Measurements from ENCODE around the gene TRIM65. TPM values are rescaled to one million over a fixed set of nuclear protein-coding genes. Genes with fewer than 3 reads are reported as not detected.

Gene TRIM65
- total RNA-seq, 4 donors from 2014 or later, result 13.3 to 36.4 (median 27.4) TPM

GRCh38 chr17:75925103-75925502 lies 28.4 kb upstream of the TRIM65 start:
- TF ChIP-seq CTCF (IDR thresholded peaks at IDR 0.05), result no peak
- TF ChIP-seq EP300 (IDR thresholded peaks at IDR 0.05), result no peak
- TF ChIP-seq POLR2A (IDR thresholded peaks at IDR 0.05; ENCODE audit: low read depth), result no peak
- H3K9me3 ChIP-seq, result no peaks in the 10 kb centered on the region
- DNase-seq (ENCODE audit: extremely low spot score), result no peak
- no peaks in the 10 kb centered on the region for H3K4me1 ChIP-seq
- 100% methylated on average over 1 of the region's 11 CpGs for WGBS
- peaks cover 10 to 75% (median 31%) of the 10 kb centered on the region in 4 donors for H3K36me3 ChIP-seq
- H3K27me3 ChIP-seq, result no peaks in the 10 kb centered on the region
- intact Hi-C loops (cut with DNase I), result no loop called here
- H3K27ac ChIP-seq (replicated peaks in 1 of 4), result no peak overlapping the region
- H3K4me3 ChIP-seq, result no peak overlapping the region

GRCh38 chr17:75922963-75923874 lies 26.5 kb upstream of the TRIM65 start:
- H3K36me3 ChIP-seq, result peaks cover 10 to 82% (median 35%) of the 10 kb centered on the region in 4 donors
- TF ChIP-seq EP300 (IDR thresholded peaks at IDR 0.05) (no peak), CTCF (IDR thresholded peaks at IDR 0.05) (no peak), POLR2A (IDR thresholded peaks at IDR 0.05; ENCODE audit: low read depth) (no peak), POLR2AphosphoS5 (IDR thresholded peaks at IDR 0.05) (no peak)
- no peak for DNase-seq (ENCODE audit: extremely low spot score)
- no peaks in the 10 kb centered on the region for H3K4me1 ChIP-seq
- H3K9me3 ChIP-seq, result no peaks in the 10 kb centered on the region
- H3K27ac ChIP-seq (replicated peaks in 1 of 4), result no peak overlapping the region
- no peaks in the 10 kb centered on the region for H3K27me3 ChIP-seq
- intact Hi-C loops (cut with DNase I), result no loop called here
- no peak overlapping the region for H3K4me3 ChIP-seq
- WGBS, result 95% methylated on average over 7 of the region's 19 CpGs

- 92% methylated on average over 17 of the region's 18 CpGs for WGBS
- TF ChIP-seq CTCF (IDR thresholded peaks at IDR 0.05), result no peak
- no peak for TF ChIP-seq POLR2AphosphoS5 (IDR thresholded peaks at IDR 0.05)
- TF ChIP-seq EP300 (IDR thresholded peaks at IDR 0.05), result no peak
- TF ChIP-seq POLR2A (IDR thresholded peaks at IDR 0.05; ENCODE audit: low read depth), result no peak
- H3K4me1 ChIP-seq, result no peaks in the 10 kb centered on the region
- H3K4me3 ChIP-seq, result no peak overlapping the region
- no peak overlapping the region for H3K27ac ChIP-seq (replicated peaks in 1 of 4)
- H3K27me3 ChIP-seq, result no peaks in the 10 kb centered on the region
- DNase-seq (ENCODE audit: extremely low spot score), result no peak
- peaks cover 10 to 91% (median 37%) of the 10 kb centered on the region in 4 donors for H3K36me3 ChIP-seq
- intact Hi-C loops (cut with DNase I), result no loop called here
- no peaks in the 10 kb centered on the region for H3K9me3 ChIP-seq
Measured at GRCh38 chr17:75922173-75922961, 25.6 kb upstream of the TRIM65 start.

DNA sequence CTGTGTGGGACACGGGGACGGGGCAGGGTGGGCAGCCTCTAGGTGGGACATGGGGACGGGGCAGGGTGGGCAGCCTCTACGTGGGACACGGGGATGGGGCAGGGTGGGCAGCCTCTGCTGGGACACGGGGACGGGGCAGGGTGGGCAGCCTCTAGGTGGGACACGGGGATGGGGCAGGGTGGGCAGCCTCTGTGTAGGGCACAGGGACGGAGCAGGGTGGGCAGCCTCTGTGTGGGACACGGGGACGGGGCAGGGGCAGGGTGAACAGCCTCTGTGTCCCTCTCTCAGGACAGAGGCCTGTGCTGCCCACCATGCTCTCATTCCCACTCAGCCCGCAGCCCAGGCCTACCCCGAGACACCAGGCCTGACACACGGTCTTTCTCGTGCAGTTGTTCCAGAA lies 24.8 kb upstream of the TRIM65 start:
- no peak overlapping the region for H3K27ac ChIP-seq (replicated peaks in 1 of 4)
- no peaks in the 10 kb centered on the region for H3K9me3 ChIP-seq
- no peaks in the 10 kb centered on the region for H3K4me1 ChIP-seq
- intact Hi-C loops (cut with DNase I), result no loop called here
- no peaks in the 10 kb centered on the region for H3K27me3 ChIP-seq
- no peak overlapping the region for H3K4me3 ChIP-seq
- WGBS, result 90% methylated on average over 5 of the region's 15 CpGs
- TF ChIP-seq POLR2AphosphoS5 (IDR thresholded peaks at IDR 0.05), result no peak
- H3K36me3 ChIP-seq, result peaks cover 10 to 91% (median 38%) of the 10 kb centered on the region in 4 donors
- DNase-seq (ENCODE audit: extremely low spot score), result no peak

DNA sequence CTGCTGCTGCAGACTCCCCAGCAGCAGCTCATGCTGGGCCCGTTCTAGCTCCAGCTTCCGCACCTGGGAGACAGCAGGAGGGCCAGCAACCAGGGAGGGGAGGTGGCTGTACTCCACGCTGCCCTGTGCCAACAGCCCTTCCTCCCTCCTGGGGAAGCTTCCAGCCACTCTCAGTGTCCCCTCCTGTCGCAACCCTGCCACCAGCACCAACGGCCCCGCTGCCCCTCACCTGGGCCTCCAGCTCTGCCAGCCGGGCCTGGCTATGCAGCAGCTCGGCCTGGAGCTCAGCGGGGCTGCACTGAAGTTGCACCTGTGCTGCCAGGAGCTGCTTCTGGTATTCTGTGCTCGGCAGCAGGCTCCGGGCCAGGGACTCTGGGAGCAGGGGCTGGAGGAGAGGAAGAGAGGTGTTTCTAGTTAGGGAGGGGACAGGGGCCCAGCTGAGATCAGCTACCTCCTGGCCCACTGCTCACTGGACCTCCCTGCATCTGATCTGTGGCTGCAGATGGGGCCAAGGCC lies 23.4 kb upstream of the TRIM65 start:
- WGBS, result 88% methylated on average over 5 of the region's 11 CpGs
- Histone ChIP-seq H3K9me3 (no peaks in the 10 kb centered on the region), H3K4me1 (no peaks in the 10 kb centered on the region), H3K27me3 (no peaks in the 10 kb centered on the region), H3K4me3 (no peak overlapping the region), H3K36me3 (peaks cover 5 to 81% (median 28%) of the 10 kb centered on the region in 4 donors), H3K27ac (replicated peaks in 1 of 4) (no peak overlapping the region)
- intact Hi-C loops (cut with DNase I), result no loop called here
- no peak for DNase-seq (ENCODE audit: extremely low spot score)
- TF ChIP-seq EP300 (IDR thresholded peaks at IDR 0.05) (no peak), CTCF (IDR thresholded peaks at IDR 0.05) (no peak), POLR2A (IDR thresholded peaks at IDR 0.05; ENCODE audit: low read depth) (no peak), POLR2AphosphoS5 (IDR thresholded peaks at IDR 0.05) (no peak)

All from esophagus muscularis mucosa (tissue), 4 donors.